Amniotic epithelial cell (primary cell): ENCODE measurements around the gene MSMB.
"Not testable (repeated sequence)": the region's sequence is repeated elsewhere in the genome, so short reads cannot be mapped to it uniquely, and the experiment has no call there.

ENCODE experiments used
- DNase-seq: peaks from one replicate; pipeline ENCODE4 v3.0.0-alpha.2; 2010; ENCODE audit warnings: low read depth

Gene MSMB

GRCh38 chr10:46046261-46046660, at the start of gene MSMB:
TSS of gene MSMB (minus strand) at chr10:46046269. CDS start at chr10:46046237, 32 bp downstream.
- DNase-seq = no peak

- DNase-seq = no peak
These were observed 49.1 kb upstream of the MSMB start for GRCh38 chr10:46094931-46095750.

- DNase-seq = no peak
These were observed 48.1 kb upstream of the MSMB start for GRCh38 chr10:46094197-46094500.

GRCh38 chr10:46093316-46094196, 47.5 kb upstream of the MSMB start:
- DNase-seq = not testable (repeated sequence)

GRCh38 chr10:46092524-46093081, 46.5 kb upstream of the MSMB start:
- DNase-seq = no peak

GRCh38 chr10:46091828-46092523, 45.9 kb upstream of the MSMB start:
- no peak for DNase-seq

GRCh38 chr10:46091080-46091827, 45.2 kb upstream of the MSMB start:
- DNase-seq = no peak

- no peak for DNase-seq
These were observed 44.3 kb upstream of the MSMB start for GRCh38 chr10:46090258-46090812.

GRCh38 chr10:46087381-46087780, 41.3 kb upstream of the MSMB start:
- DNase-seq = not testable (repeated sequence)

GRCh38 chr10:46084321-46085165, 38.5 kb upstream of the MSMB start:
- DNase-seq = peak; percentile 74

- DNase-seq = peak; percentile 39
These were observed 34.8 kb upstream of the MSMB start for GRCh38 chr10:46080886-46081285.

GRCh38 chr10:46079831-46080585, 33.9 kb upstream of the MSMB start:
- peak; percentile 61 for DNase-seq

GRCh38 chr10:46077731-46078413, 31.8 kb upstream of the MSMB start:
- DNase-seq = no peak

GRCh38 chr10:46077141-46077554, 31.1 kb upstream of the MSMB start:
- DNase-seq = peak; percentile 94

- no peak for DNase-seq
These were observed 29.8 kb upstream of the MSMB start for GRCh38 chr10:46075869-46076268.

GRCh38 chr10:46074196-46074946, 28.3 kb upstream of the MSMB start:
- DNase-seq = no peak

GRCh38 chr10:46073564-46073963, 27.5 kb upstream of the MSMB start:
- no peak for DNase-seq

GRCh38 chr10:46070749-46071148, 24.7 kb upstream of the MSMB start:
- peak; percentile 19 for DNase-seq
